Suprapubic skin (tissue), 4 donors: ENCODE results near the gene SFTPB.

Experiments used
- CTCF ChIP-seq, 2 donors: fragments of 200-600 bp in 1 of 2; fragments of 450-650 bp in 1 of 2; sonication (generic) in 1 of 2; IDR thresholded peaks; one replicate each; pipeline ENCODE4 v1.5.1; 2016 to 2019; ENCODE audit warnings: antibody characterized with exemption in 2 of 2, mild to moderate bottlenecking in 1 of 2, moderate library complexity in 1 of 2
- EP300 ChIP-seq: sonication (generic); formaldehyde crosslinking; IDR thresholded peaks from one replicate; pipeline ENCODE4 v1.6.1; 2017; ENCODE audit warnings: antibody characterized with exemption
- POLR2A ChIP-seq, 2 donors: fragments of 450-650 bp; IDR thresholded peaks; one replicate each; pipeline ENCODE4 v1.6.1; 2017; ENCODE audit warnings: antibody characterized with exemption in 2 of 2, mild to moderate bottlenecking in 2 of 2, moderate library complexity in 2 of 2
- POLR2AphosphoS5 ChIP-seq, 3 donors: sonication (generic); formaldehyde crosslinking; IDR thresholded peaks; one replicate each; pipeline ENCODE4 v1.6.1; 2017; ENCODE audit warnings: antibody characterized with exemption in 3 of 3

- no peak for TF ChIP-seq POLR2A (IDR thresholded peaks at IDR 0.05)
- TF ChIP-seq CTCF (IDR thresholded peaks at IDR 0.05): no peak
- TF ChIP-seq POLR2AphosphoS5 (IDR thresholded peaks at IDR 0.05): no peak
- no peak for TF ChIP-seq EP300
Observed at GRCh38 chr2:85695121-85695520, 27.1 kb upstream of the SFTPB start.
